HEK293 (cell line): ENCODE data around the gene CHMP3.

Experiments used
- ATF2 ChIP-seq: fragments of 450-650 bp; formaldehyde crosslinking; IDR thresholded peaks from 2 replicates; pipeline ENCODE4 v1.5.1; 2016; ENCODE audit warnings: missing biosample characterization, missing genetic modification characterization, low read depth
- CTCF ChIP-seq: fragments of 450-650 bp; formaldehyde crosslinking; IDR thresholded peaks from 2 replicates; pipeline ENCODE4 v1.5.1; 2016; ENCODE audit warnings: missing biosample characterization, missing genetic modification characterization
- FEZF1 ChIP-seq: fragments of 450-650 bp; formaldehyde crosslinking; IDR thresholded peaks from 2 replicates; pipeline ENCODE4 v1.5.1; 2016; ENCODE audit warnings: missing biosample characterization, missing genetic modification characterization
- REST ChIP-seq: fragments of 450-650 bp; formaldehyde crosslinking; IDR thresholded peaks from 2 replicates; pipeline ENCODE4 v1.5.1; 2016; ENCODE audit warnings: missing biosample characterization, missing genetic modification characterization
- SETDB1 ChIP-seq: IDR thresholded peaks from one replicate; pipeline ENCODE4 v1.6.1; 2017; ENCODE audit warnings: mild to moderate bottlenecking, low read length, moderate library complexity, mixed read lengths; ENCODE audit not compliant: insufficient read length
- SP2 ChIP-seq: fragments of 450-650 bp; formaldehyde crosslinking; IDR thresholded peaks from 2 replicates; pipeline ENCODE4 v1.5.1; 2016; ENCODE audit warnings: missing biosample characterization, missing genetic modification characterization
- YY1 ChIP-seq: fragments of 450-650 bp; formaldehyde crosslinking; IDR thresholded peaks from 2 replicates; pipeline ENCODE4 v1.5.1; 2018; ENCODE audit warnings: missing biosample characterization, missing genetic modification characterization
- ZBTB10 ChIP-seq: fragments of 450-650 bp; formaldehyde crosslinking; IDR thresholded peaks from 2 replicates; pipeline ENCODE4 v1.5.1; 2016; ENCODE audit warnings: missing biosample characterization, missing genetic modification characterization
- ZBTB8A ChIP-seq: fragments of 450-650 bp; formaldehyde crosslinking; IDR thresholded peaks from 2 replicates; pipeline ENCODE4 v1.5.1; 2016; ENCODE audit warnings: missing biosample characterization, missing genetic modification characterization
- ZNF175 ChIP-seq: fragments of 450-650 bp; formaldehyde crosslinking; IDR thresholded peaks from 2 replicates; pipeline ENCODE4 v1.5.1; 2016; ENCODE audit warnings: missing biosample characterization, missing genetic modification characterization
- ZNF518A ChIP-seq: fragments of 450-650 bp; formaldehyde crosslinking; conservative IDR thresholded peaks from 2 replicates; pipeline ENCODE4 v1.5.1; 2016; ENCODE audit warnings: low read depth, missing biosample characterization, missing genetic modification characterization
- ZNF707 ChIP-seq: fragments of 450-650 bp; formaldehyde crosslinking; IDR thresholded peaks from 2 replicates; pipeline ENCODE4 v1.5.1; 2016; ENCODE audit warnings: missing biosample characterization, missing genetic modification characterization
- ZNF76 ChIP-seq: fragments of 450-650 bp; formaldehyde crosslinking; IDR thresholded peaks from 2 replicates; pipeline ENCODE4; 2016; ENCODE audit warnings: low read depth, missing biosample characterization, missing genetic modification characterization, borderline replicate concordance

GRCh38 chr2:86482034-86482433 lies 81.2 kb downstream of the CHMP3 start:
- TF ChIP-seq REST (tag by site-specific recombination) (no peak), ZNF518A (tag by site-specific recombination) (no peak), SETDB1 (no peak), FEZF1 (no peak), ZNF707 (tag by site-specific recombination) (no peak), ATF2 (tag by site-specific recombination) (no peak), SP2 (tag by site-specific recombination) (no peak), CTCF (tag by site-specific recombination) (no peak), ZBTB8A (tag by site-specific recombination) (no peak), ZBTB10 (tag by site-specific recombination) (no peak), ZNF175 (tag by site-specific recombination) (no peak), ZNF76 (tag by site-specific recombination) (no peak), YY1 (no peak)
